ENCODE data around the gene GPHA2. TPM values are rescaled to one million over a fixed set of nuclear protein-coding genes. Genes with fewer than 3 reads are reported as not detected.

GPHA2 gene
- total RNA-seq, 4 donors from 2014 or later = not detected

GRCh38 chr11:64915376-64915887 lies 20.3 kb downstream of the GPHA2 start:
- intact Hi-C loops (cut with DNase I; ENCODE audit: low total_unique reads) = no loop called here
- Histone ChIP-seq H3K36me3 (no peaks in the 10 kb centered on the region), H3K4me3 (peak overlapping the region in 1 of 2 donors; percentile 85), H3K27ac (peak overlapping the region; percentile 69 to 87), H3K27me3 (no peaks in the 10 kb centered on the region), H3K9me3 (no peaks in the 10 kb centered on the region), H3K4me1 (no peaks in the 10 kb centered on the region)
- DNase-seq = no peak
- TF ChIP-seq, protein P1, sequence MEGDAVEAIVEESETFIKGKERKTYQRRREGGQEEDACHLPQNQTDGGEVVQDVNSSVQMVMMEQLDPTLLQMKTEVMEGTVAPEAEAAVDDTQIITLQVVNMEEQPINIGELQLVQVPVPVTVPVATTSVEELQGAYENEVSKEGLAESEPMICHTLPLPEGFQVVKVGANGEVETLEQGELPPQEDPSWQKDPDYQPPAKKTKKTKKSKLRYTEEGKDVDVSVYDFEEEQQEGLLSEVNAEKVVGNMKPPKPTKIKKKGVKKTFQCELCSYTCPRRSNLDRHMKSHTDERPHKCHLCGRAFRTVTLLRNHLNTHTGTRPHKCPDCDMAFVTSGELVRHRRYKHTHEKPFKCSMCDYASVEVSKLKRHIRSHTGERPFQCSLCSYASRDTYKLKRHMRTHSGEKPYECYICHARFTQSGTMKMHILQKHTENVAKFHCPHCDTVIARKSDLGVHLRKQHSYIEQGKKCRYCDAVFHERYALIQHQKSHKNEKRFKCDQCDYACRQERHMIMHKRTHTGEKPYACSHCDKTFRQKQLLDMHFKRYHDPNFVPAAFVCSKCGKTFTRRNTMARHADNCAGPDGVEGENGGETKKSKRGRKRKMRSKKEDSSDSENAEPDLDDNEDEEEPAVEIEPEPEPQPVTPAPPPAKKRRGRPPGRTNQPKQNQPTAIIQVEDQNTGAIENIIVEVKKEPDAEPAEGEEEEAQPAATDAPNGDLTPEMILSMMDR (IDR thresholded peaks at IDR 0.05) = no peak
- no peak for TF ChIP-seq POLR2A (IDR thresholded peaks at IDR 0.05)

DNA sequence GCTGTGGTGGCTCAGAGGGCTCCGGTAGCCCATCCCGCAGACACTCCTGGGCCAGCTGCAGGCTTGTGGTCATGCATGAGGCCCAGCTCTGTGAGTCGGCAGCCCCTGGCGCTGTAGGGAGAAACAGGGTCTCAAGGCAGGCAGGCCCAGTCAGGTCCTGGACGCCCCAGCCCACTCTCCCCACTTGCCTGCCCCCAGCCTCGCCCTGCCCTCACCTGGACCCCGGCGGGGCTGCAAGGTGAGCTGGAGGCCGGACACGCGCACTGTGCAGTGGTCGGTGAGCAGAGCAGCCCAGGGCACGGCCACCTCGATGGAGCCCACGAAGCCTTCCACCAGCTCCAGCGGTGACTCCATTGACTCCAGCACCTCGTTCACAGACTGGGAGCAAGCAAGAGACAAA lies 21.6 kb downstream of the GPHA2 start:
- intact Hi-C loops (cut with DNase I; ENCODE audit: low total_unique reads) = no loop called here
- DNase-seq = no peak
- H3K4me1 ChIP-seq = no peaks in the 10 kb centered on the region
- no peaks in the 10 kb centered on the region for H3K9me3 ChIP-seq
- H3K4me3 ChIP-seq = no peak overlapping the region
- no peak overlapping the region for H3K27ac ChIP-seq
- H3K27me3 ChIP-seq = no peaks in the 10 kb centered on the region
- TF ChIP-seq POLR2A (IDR thresholded peaks at IDR 0.05) = no peak
- TF ChIP-seq, protein P1 (IDR thresholded peaks at IDR 0.05) = no peak
- H3K36me3 ChIP-seq = no peaks in the 10 kb centered on the region

GRCh38 chr11:64913171-64913727 lies 22.4 kb downstream of the GPHA2 start:
- intact Hi-C loops (cut with DNase I; ENCODE audit: low total_unique reads) = no loop called here
- Histone ChIP-seq H3K9me3 (no peaks in the 10 kb centered on the region), H3K36me3 (no peaks in the 10 kb centered on the region), H3K27me3 (no peaks in the 10 kb centered on the region), H3K4me3 (no peak overlapping the region), H3K27ac (no peak overlapping the region), H3K4me1 (no peaks in the 10 kb centered on the region)
- no peak for DNase-seq
- TF ChIP-seq, protein P1 (IDR thresholded peaks at IDR 0.05) = no peak
- TF ChIP-seq POLR2A (IDR thresholded peaks at IDR 0.05) = no peak

DNA sequence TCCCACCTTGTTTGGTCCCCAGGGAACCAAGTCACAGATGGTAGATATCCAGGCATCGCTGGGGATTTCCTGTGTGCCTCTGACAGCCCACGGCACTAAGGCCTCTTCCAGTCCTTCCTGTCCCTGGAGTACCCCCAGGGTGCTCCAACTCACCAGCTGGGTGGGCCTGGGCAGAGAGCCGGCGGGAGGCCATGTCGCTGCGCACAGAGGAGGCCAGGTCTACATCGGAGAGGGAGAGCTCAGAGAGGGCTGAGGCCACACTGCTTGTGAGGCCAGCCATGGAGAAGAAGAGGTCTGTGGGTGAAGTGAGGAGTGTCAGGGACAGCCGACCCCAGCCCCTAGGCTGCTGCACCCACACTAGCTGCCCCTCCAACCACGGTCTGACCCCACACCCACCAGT lies 24.0 kb downstream of the GPHA2 start:
- no peak for DNase-seq
- H3K27ac ChIP-seq = no peak overlapping the region
- no peaks in the 10 kb centered on the region for H3K9me3 ChIP-seq
- H3K4me1 ChIP-seq = no peaks in the 10 kb centered on the region
- intact Hi-C loops (cut with DNase I; ENCODE audit: low total_unique reads) = no loop called here
- H3K36me3 ChIP-seq = no peaks in the 10 kb centered on the region
- no peak overlapping the region for H3K4me3 ChIP-seq
- no peak for TF ChIP-seq POLR2A (IDR thresholded peaks at IDR 0.05)
- TF ChIP-seq, protein P1 (IDR thresholded peaks at IDR 0.05) = no peak
- H3K27me3 ChIP-seq = no peaks in the 10 kb centered on the region

- H3K36me3 ChIP-seq = no peaks in the 10 kb centered on the region
- no peak for DNase-seq
- H3K4me3 ChIP-seq = no peak overlapping the region
- H3K9me3 ChIP-seq = no peaks in the 10 kb centered on the region
- H3K27me3 ChIP-seq = no peaks in the 10 kb centered on the region
- no peaks in the 10 kb centered on the region for H3K4me1 ChIP-seq
- TF ChIP-seq POLR2A (IDR thresholded peaks at IDR 0.05) = no peak
- TF ChIP-seq, protein P1 (IDR thresholded peaks at IDR 0.05) = no peak
- intact Hi-C loops (cut with DNase I; ENCODE audit: low total_unique reads) = no loop called here
- no peak overlapping the region for H3K27ac ChIP-seq
Measured at GRCh38 chr11:64911142-64911541, 24.6 kb downstream of the GPHA2 start.

All from uterus (tissue), 4 donors.